HepG2 (cell line): ENCODE measurements around the gene MATR3. TPM values are rescaled to one million over a fixed set of nuclear protein-coding genes. Genes with fewer than 3 reads are reported as not detected.

Source experiments
- CREM ChIP-seq, 2 experiments: sonication (generic) in 1 of 2; formaldehyde crosslinking in 1 of 2; IDR thresholded peaks; 2 replicates each; pipeline versions ENCODE4 v1.4.0 to v1.6.1; 2016 to 2020; ENCODE audit warnings: antibody characterized with exemption in 1 of 2, mild to moderate bottlenecking in 1 of 2, missing genetic modification reagents in 1 of 2
- DNMT1 ChIP-seq: sonication (generic); formaldehyde crosslinking; IDR thresholded peaks from 2 replicates; pipeline ENCODE4 v1.5.1; 2020; ENCODE audit warnings: mild to moderate bottlenecking, missing genetic modification reagents
- GFI1 ChIP-seq: sonication (generic); formaldehyde crosslinking; IDR thresholded peaks from 2 replicates; pipeline ENCODE4 v1.5.0; 2020; ENCODE audit warnings: missing genetic modification reagents, mild to moderate bottlenecking, borderline replicate concordance
- HDAC2 ChIP-seq: sonication (generic); formaldehyde crosslinking; IDR thresholded peaks from 2 replicates; pipeline ENCODE4 v1.4.0; 2020; ENCODE audit warnings: missing genetic modification reagents
- LCORL ChIP-seq, 2 experiments: fragments of 450-650 bp in 1 of 2; sonication (generic) in 1 of 2; formaldehyde crosslinking in 1 of 2; IDR thresholded peaks; 2 replicates each; pipeline versions ENCODE4 v1.5.0 to v1.6.1; 2017 to 2020; ENCODE audit warnings: antibody characterized with exemption in 1 of 2, missing genetic modification reagents in 1 of 2
- MTF2 ChIP-seq: sonication (generic); formaldehyde crosslinking; IDR thresholded peaks from 2 replicates; pipeline ENCODE4 v1.5.0; 2020; ENCODE audit warnings: missing genetic modification reagents, borderline replicate concordance
- PCBP2 ChIP-seq: fragments of 200-400 bp; formaldehyde crosslinking; optimal IDR thresholded peaks from 2 replicates; pipeline ENCODE3; 2018; ENCODE audit warnings: low read length, low read depth; ENCODE audit not compliant: poor library complexity, severe bottlenecking
- SMAD3 ChIP-seq: sonication (generic); formaldehyde crosslinking; IDR thresholded peaks from 2 replicates; pipeline ENCODE4 v1.4.0; 2020; ENCODE audit warnings: missing genetic modification reagents
- ZNF343 ChIP-seq: sonication (generic); formaldehyde crosslinking; IDR thresholded peaks from 2 replicates; pipeline ENCODE4 v1.4.0; 2020; ENCODE audit warnings: mild to moderate bottlenecking, missing genetic modification reagents
- ZNF547 ChIP-seq: sonication (generic); formaldehyde crosslinking; IDR thresholded peaks from 2 replicates; pipeline ENCODE4 v1.5.1; 2020; ENCODE audit warnings: mild to moderate bottlenecking, missing genetic modification reagents
- ZNF562 ChIP-seq: sonication (generic); formaldehyde crosslinking; IDR thresholded peaks from 2 replicates; pipeline ENCODE4 v1.8.0; 2022; ENCODE audit warnings: missing genetic modification reagents, borderline replicate concordance
- ZNF777 ChIP-seq: sonication (generic); formaldehyde crosslinking; IDR thresholded peaks from 2 replicates; pipeline ENCODE4 v1.4.0; 2020; ENCODE audit warnings: missing genetic modification reagents
- polyA plus RNA-seq, 8 experiments: library from polyadenylated mRNA; depleted of rRNA in 3 of 8; stranded (reverse) in 7 of 8; unstranded in 1 of 8; fragments of >200 nt; fragmentation: Illumina TruSeq in 4 of 8; extraction: Trizol in 4 of 8; gene quantifications; 2 replicates each; pipeline versions ENCODE4 v1.2.1 to v1.2.3, GENCODE V29; 2011 to 2016; ENCODE audit warnings: low read depth in 4 of 8, missing spikeins in 1 of 8, mixed read lengths in 1 of 8; ENCODE audit not compliant: insufficient read depth in 1 of 8
- total RNA-seq, 5 experiments: library from RNA; depleted of rRNA; stranded (reverse); fragments of >200 nt; fragmentation: Illumina TruSeq; extraction: Trizol; gene quantifications; 2 replicates each; pipeline ENCODE4 v1.2.3, GENCODE V29; 2016; ENCODE audit warnings: low read depth in 1 of 5
- TF ChIP-seq, protein P1 (sequence below): sonication (generic); formaldehyde crosslinking; IDR thresholded peaks from 2 replicates; pipeline ENCODE4 v1.5.1; 2020; ENCODE audit warnings: mild to moderate bottlenecking, missing genetic modification reagents, moderate library complexity
- TF ChIP-seq, protein P2 (sequence below): sonication (generic); formaldehyde crosslinking; IDR thresholded peaks from 2 replicates; pipeline ENCODE4 v1.8.1; 2023; ENCODE audit warnings: mild to moderate bottlenecking, moderate library complexity, missing genetic modification reagents
- TF ChIP-seq, protein P3 (sequence below): sonication (generic); formaldehyde crosslinking; IDR thresholded peaks from 2 replicates; pipeline ENCODE4 v1.5.0; 2020; ENCODE audit warnings: mild to moderate bottlenecking, missing genetic modification reagents, borderline replicate concordance
- TF ChIP-seq, protein P4 (sequence below): sonication (generic); formaldehyde crosslinking; IDR thresholded peaks from 2 replicates; pipeline ENCODE4 v1.9.0; 2022; ENCODE audit warnings: low read depth, missing genetic modification reagents
- TF ChIP-seq, protein P5 (sequence below): sonication (generic); formaldehyde crosslinking; IDR thresholded peaks from 2 replicates; pipeline ENCODE4 v1.4.0; 2020; ENCODE audit warnings: mild to moderate bottlenecking, missing genetic modification reagents
- TF ChIP-seq, protein P6 (sequence below): sonication (generic); formaldehyde crosslinking; conservative IDR thresholded peaks from 2 replicates; pipeline ENCODE4 v1.4.0; 2020; ENCODE audit warnings: missing genetic modification reagents

The MATR3 gene
- total and polyA plus RNA-seq, 2 of the 13 experiments (the other 11 are each of a cell fraction or from before 2014, with no cell fraction given): 94.2 to 341 TPM

DNA sequence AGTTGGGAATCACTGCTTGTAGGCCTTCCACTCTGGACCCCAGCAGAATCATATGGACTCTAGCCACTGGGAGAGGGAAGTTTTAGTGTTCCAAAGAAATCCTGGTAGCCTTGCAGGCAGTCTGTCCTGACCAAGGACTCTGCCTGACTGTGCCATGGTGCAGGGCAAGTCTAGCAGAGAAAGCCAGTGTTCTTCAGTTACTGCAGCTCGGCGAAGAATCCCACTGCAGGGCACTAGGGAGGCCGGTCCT is 20.3 kb upstream of the MATR3 start (continued):
- TF ChIP-seq, protein P1, sequence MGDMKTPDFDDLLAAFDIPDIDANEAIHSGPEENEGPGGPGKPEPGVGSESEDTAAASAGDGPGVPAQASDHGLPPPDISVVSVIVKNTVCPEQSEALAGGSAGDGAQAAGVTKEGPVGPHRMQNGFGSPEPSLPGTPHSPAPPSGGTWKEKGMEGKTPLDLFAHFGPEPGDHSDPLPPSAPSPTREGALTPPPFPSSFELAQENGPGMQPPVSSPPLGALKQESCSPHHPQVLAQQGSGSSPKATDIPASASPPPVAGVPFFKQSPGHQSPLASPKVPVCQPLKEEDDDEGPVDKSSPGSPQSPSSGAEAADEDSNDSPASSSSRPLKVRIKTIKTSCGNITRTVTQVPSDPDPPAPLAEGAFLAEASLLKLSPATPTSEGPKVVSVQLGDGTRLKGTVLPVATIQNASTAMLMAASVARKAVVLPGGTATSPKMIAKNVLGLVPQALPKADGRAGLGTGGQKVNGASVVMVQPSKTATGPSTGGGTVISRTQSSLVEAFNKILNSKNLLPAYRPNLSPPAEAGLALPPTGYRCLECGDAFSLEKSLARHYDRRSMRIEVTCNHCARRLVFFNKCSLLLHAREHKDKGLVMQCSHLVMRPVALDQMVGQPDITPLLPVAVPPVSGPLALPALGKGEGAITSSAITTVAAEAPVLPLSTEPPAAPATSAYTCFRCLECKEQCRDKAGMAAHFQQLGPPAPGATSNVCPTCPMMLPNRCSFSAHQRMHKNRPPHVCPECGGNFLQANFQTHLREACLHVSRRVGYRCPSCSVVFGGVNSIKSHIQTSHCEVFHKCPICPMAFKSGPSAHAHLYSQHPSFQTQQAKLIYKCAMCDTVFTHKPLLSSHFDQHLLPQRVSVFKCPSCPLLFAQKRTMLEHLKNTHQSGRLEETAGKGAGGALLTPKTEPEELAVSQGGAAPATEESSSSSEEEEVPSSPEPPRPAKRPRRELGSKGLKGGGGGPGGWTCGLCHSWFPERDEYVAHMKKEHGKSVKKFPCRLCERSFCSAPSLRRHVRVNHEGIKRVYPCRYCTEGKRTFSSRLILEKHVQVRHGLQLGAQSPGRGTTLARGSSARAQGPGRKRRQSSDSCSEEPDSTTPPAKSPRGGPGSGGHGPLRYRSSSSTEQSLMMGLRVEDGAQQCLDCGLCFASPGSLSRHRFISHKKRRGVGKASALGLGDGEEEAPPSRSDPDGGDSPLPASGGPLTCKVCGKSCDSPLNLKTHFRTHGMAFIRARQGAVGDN: no peak
- TF ChIP-seq, protein P2, sequence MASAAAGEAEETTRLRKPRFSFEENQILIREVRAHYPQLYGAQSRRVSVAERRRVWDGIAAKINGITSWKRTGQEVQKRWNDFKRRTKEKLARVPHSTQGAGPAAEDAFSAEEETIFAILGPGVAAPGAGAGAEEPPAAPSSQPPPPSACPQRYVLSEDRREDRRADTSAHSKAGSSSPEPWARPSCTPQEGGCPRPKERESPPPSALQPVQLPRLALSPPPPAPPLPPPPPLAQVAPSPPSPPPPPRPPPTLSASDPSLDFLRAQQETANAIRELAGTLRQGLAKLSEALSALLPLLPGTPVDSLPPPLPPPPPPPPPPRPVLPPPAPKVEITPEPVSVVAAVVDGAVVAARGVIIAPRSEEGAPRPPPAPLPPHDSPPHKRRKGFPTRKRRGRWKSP: no peak
- TF ChIP-seq HDAC2 (CRISPR knock-in tag) (0 out of 2 replicates have a peak, but pooled peaks have one; percentile 8), ZNF777 (CRISPR knock-in tag) (no peak), CREM (IDR thresholded peaks at IDR 0.05) (no peak), CREM (CRISPR knock-in tag; IDR thresholded peaks at IDR 0.05) (no peak), ZNF343 (CRISPR knock-in tag) (no peak), ZNF547 (no peak), MTF2 (CRISPR knock-in tag) (no peak), LCORL (IDR thresholded peaks at IDR 0.05) (no peak), LCORL (CRISPR knock-in tag; IDR thresholded peaks at IDR 0.05) (0 out of 2 replicates have a peak, but pooled peaks have one; percentile 3), PCBP2 (no peak), DNMT1 (CRISPR knock-in tag) (no peak), SMAD3 (0 out of 2 replicates have a peak, but pooled peaks have one; percentile 2), ZNF562 (CRISPR knock-in tag) (no peak), GFI1 (CRISPR knock-in tag) (peak; percentile 17; the same call in 1 of the 2 replicates)
- TF ChIP-seq, protein P3, sequence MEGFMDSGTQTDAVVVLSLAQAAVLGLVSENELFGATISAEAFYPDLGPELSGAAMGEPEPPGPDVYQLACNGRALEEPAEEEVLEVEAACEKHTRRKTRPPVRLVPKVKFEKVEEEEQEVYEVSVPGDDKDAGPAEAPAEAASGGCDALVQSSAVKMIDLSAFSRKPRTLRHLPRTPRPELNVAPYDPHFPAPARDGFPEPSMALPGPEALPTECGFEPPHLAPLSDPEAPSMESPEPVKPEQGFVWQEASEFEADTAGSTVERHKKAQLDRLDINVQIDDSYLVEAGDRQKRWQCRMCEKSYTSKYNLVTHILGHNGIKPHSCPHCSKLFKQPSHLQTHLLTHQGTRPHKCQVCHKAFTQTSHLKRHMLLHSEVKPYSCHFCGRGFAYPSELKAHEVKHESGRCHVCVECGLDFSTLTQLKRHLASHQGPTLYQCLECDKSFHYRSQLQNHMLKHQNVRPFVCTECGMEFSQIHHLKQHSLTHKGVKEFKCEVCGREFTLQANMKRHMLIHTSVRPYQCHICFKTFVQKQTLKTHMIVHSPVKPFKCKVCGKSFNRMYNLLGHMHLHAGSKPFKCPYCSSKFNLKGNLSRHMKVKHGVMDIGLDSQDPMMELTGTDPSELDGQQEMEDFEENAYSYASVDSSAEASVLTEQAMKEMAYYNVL: no peak
- TF ChIP-seq, protein P4, sequence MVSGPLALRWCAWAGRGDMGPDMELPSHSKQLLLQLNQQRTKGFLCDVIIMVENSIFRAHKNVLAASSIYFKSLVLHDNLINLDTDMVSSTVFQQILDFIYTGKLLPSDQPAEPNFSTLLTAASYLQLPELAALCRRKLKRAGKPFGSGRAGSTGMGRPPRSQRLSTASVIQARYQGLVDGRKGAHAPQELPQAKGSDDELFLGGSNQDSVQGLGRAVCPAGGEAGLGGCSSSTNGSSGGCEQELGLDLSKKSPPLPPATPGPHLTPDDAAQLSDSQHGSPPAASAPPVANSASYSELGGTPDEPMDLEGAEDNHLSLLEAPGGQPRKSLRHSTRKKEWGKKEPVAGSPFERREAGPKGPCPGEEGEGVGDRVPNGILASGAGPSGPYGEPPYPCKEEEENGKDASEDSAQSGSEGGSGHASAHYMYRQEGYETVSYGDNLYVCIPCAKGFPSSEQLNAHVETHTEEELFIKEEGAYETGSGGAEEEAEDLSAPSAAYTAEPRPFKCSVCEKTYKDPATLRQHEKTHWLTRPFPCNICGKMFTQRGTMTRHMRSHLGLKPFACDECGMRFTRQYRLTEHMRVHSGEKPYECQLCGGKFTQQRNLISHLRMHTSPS (CRISPR knock-in tag): no peak
- TF ChIP-seq, protein P5, sequence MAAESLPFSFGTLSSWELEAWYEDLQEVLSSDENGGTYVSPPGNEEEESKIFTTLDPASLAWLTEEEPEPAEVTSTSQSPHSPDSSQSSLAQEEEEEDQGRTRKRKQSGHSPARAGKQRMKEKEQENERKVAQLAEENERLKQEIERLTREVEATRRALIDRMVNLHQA (CRISPR knock-in tag): no peak
- TF ChIP-seq, protein P6, sequence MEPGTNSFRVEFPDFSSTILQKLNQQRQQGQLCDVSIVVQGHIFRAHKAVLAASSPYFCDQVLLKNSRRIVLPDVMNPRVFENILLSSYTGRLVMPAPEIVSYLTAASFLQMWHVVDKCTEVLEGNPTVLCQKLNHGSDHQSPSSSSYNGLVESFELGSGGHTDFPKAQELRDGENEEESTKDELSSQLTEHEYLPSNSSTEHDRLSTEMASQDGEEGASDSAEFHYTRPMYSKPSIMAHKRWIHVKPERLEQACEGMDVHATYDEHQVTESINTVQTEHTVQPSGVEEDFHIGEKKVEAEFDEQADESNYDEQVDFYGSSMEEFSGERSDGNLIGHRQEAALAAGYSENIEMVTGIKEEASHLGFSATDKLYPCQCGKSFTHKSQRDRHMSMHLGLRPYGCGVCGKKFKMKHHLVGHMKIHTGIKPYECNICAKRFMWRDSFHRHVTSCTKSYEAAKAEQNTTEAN: no peak
